Hepatocyte (in vitro differentiated cells): ENCODE measurements around the gene SART3. TPM values are rescaled to one million over a fixed set of nuclear protein-coding genes. Genes with fewer than 3 reads are reported as not detected.

Source experiments
- DNase-seq: peaks from one replicate; pipeline ENCODE4 v3.0.0-alpha.2; 2016; ENCODE audit warnings: low spot score
- H2AFZ ChIP-seq: fragments of 200-600 bp; sonication (generic); 2 replicates; pipeline ENCODE4 v1.6.0; 2016; ENCODE audit warnings: antibody characterized with exemption, mild to moderate bottlenecking
- H3K27ac ChIP-seq: fragments of 200-600 bp; sonication (generic); 2 replicates; pipeline ENCODE4 v1.5.1; 2016; ENCODE audit warnings: mild to moderate bottlenecking
- H3K27me3 ChIP-seq: fragments of 200-600 bp; sonication (generic); 2 replicates; pipeline ENCODE4 v1.6.1; 2016
- H3K36me3 ChIP-seq: fragments of 200-600 bp; sonication (generic); replicated peaks from 2 replicates; pipeline ENCODE4 v1.5.1; 2016; ENCODE audit warnings: low read depth; ENCODE audit not compliant: insufficient read depth
- H3K4me1 ChIP-seq: fragments of 200-600 bp; sonication (generic); 2 replicates; pipeline ENCODE4 v1.5.1; 2016; ENCODE audit warnings: mild to moderate bottlenecking, moderate library complexity; ENCODE audit not compliant: insufficient read depth
- H3K4me2 ChIP-seq: fragments of 200-600 bp; sonication (generic); 2 replicates; pipeline ENCODE4 v1.6.0; 2016
- H3K4me3 ChIP-seq: fragments of 200-600 bp; sonication (generic); 2 replicates; pipeline ENCODE4 v1.5.1; 2016; ENCODE audit warnings: mild to moderate bottlenecking
- H3K79me2 ChIP-seq: fragments of 200-600 bp; sonication (generic); 2 replicates; pipeline ENCODE4 v1.6.0; 2017; ENCODE audit warnings: mild to moderate bottlenecking
- H3K9me2 ChIP-seq: fragments of 200-600 bp; sonication (generic); replicated peaks from 2 replicates; pipeline ENCODE4 v1.6.0; 2017; ENCODE audit warnings: mild to moderate bottlenecking; ENCODE audit not compliant: insufficient read depth
- H3K9me3 ChIP-seq: fragments of 200-600 bp; sonication (generic); 2 replicates; pipeline ENCODE4 v1.5.1; 2016; ENCODE audit warnings: low read depth, mild to moderate bottlenecking
- H4K20me1 ChIP-seq: fragments of 200-600 bp; sonication (generic); 2 replicates; pipeline ENCODE4 v1.6.0; 2016; ENCODE audit warnings: mild to moderate bottlenecking; ENCODE audit not compliant: insufficient read depth, poor library complexity, severe bottlenecking
- EZH2 ChIP-seq: fragments of 200-600 bp; sonication (generic); IDR thresholded peaks from 2 replicates; pipeline ENCODE4 v1.6.1; 2016; ENCODE audit warnings: antibody characterized with exemption, mild to moderate bottlenecking, borderline replicate concordance
- EZH2phosphoT487 ChIP-seq: fragments of 200-600 bp; sonication (generic); IDR thresholded peaks from one replicate; pipeline ENCODE4 v1.6.1; 2018; ENCODE audit warnings: antibody characterized with exemption, mild to moderate bottlenecking, low read depth, moderate library complexity; ENCODE audit not compliant: unreplicated experiment, severe bottlenecking
- WGBS: methylation state at CpG from one replicate; pipeline ENCODE4 v1.1.6; 2016; ENCODE audit warnings: low lambda C conversion rate; ENCODE audit errors: missing lambda C conversion rate; 5-methylcytosine and 5-hydroxymethylcytosine counted together
- polyA plus RNA-seq: library from polyadenylated mRNA; unstranded; fragments of >200 nt; fragmentation: Nextera tagmentation; extraction: Ambion mirVana; gene quantifications from 2 replicates; pipeline ENCODE4 v1.2.1, GENCODE V29; 2016
- total RNA-seq: library from RNA; depleted of rRNA; stranded (reverse); fragments of >200 nt; gene quantifications from 2 replicates; pipeline ENCODE4 v1.2.3, GENCODE V29; 2014
- TF ChIP-seq, protein P1 (sequence below): fragments of 200-600 bp; sonication (generic); IDR thresholded peaks from 2 replicates; pipeline ENCODE4 v1.5.1; 2016; ENCODE audit warnings: antibody characterized with exemption, mild to moderate bottlenecking; ENCODE audit not compliant: poor library complexity

The SART3 gene
- total and polyA plus RNA-seq, 2 experiments from 2014 or later = 25.0 to 60.4 TPM

- no peaks in the 10 kb centered on the region for H3K36me3 ChIP-seq
- H3K4me1 ChIP-seq = peaks cover 8% of the 10 kb centered on the region
- WGBS = 95% methylated on average over 7 of the region's 7 CpGs
- no peak overlapping the region for H3K27ac ChIP-seq
- H2AFZ ChIP-seq = no peak overlapping the region
- H4K20me1 ChIP-seq = no peaks in the 10 kb centered on the region
- H3K9me2 ChIP-seq = no peaks in the 10 kb centered on the region
- H3K79me2 ChIP-seq = peaks cover 39% of the 10 kb centered on the region
- peak overlapping the region; percentile 82 for H3K4me2 ChIP-seq
- H3K27me3 ChIP-seq = no peaks in the 10 kb centered on the region
- no peaks in the 10 kb centered on the region for H3K9me3 ChIP-seq
- DNase-seq = no peak
- TF ChIP-seq, protein P1, sequence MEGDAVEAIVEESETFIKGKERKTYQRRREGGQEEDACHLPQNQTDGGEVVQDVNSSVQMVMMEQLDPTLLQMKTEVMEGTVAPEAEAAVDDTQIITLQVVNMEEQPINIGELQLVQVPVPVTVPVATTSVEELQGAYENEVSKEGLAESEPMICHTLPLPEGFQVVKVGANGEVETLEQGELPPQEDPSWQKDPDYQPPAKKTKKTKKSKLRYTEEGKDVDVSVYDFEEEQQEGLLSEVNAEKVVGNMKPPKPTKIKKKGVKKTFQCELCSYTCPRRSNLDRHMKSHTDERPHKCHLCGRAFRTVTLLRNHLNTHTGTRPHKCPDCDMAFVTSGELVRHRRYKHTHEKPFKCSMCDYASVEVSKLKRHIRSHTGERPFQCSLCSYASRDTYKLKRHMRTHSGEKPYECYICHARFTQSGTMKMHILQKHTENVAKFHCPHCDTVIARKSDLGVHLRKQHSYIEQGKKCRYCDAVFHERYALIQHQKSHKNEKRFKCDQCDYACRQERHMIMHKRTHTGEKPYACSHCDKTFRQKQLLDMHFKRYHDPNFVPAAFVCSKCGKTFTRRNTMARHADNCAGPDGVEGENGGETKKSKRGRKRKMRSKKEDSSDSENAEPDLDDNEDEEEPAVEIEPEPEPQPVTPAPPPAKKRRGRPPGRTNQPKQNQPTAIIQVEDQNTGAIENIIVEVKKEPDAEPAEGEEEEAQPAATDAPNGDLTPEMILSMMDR = no peak
- TF ChIP-seq EZH2phosphoT487 (no peak), EZH2 (no peak)
- H3K4me3 ChIP-seq = no peak overlapping the region
Observed at GRCh38 chr12:108594960-108595710, 34.2 kb upstream of the SART3 start.

GRCh38 chr12:108594323-108594903 is 33.4 kb upstream of the SART3 start:
- no peak for DNase-seq
- Histone ChIP-seq H3K27me3 (no peaks in the 10 kb centered on the region), H3K79me2 (peaks cover 39% of the 10 kb centered on the region), H3K4me3 (no peak overlapping the region), H3K9me2 (no peaks in the 10 kb centered on the region), H4K20me1 (no peaks in the 10 kb centered on the region), H3K9me3 (no peaks in the 10 kb centered on the region), H3K4me1 (peaks cover 16% of the 10 kb centered on the region), H2AFZ (no peak overlapping the region), H3K27ac (no peak overlapping the region), H3K4me2 (peak overlapping the region; percentile 82), H3K36me3 (no peaks in the 10 kb centered on the region)
- WGBS = 97% methylated on average over 10 of the region's 10 CpGs
- TF ChIP-seq EZH2 (no peak), EZH2phosphoT487 (no peak)
- TF ChIP-seq, protein P1 = no peak

DNA sequence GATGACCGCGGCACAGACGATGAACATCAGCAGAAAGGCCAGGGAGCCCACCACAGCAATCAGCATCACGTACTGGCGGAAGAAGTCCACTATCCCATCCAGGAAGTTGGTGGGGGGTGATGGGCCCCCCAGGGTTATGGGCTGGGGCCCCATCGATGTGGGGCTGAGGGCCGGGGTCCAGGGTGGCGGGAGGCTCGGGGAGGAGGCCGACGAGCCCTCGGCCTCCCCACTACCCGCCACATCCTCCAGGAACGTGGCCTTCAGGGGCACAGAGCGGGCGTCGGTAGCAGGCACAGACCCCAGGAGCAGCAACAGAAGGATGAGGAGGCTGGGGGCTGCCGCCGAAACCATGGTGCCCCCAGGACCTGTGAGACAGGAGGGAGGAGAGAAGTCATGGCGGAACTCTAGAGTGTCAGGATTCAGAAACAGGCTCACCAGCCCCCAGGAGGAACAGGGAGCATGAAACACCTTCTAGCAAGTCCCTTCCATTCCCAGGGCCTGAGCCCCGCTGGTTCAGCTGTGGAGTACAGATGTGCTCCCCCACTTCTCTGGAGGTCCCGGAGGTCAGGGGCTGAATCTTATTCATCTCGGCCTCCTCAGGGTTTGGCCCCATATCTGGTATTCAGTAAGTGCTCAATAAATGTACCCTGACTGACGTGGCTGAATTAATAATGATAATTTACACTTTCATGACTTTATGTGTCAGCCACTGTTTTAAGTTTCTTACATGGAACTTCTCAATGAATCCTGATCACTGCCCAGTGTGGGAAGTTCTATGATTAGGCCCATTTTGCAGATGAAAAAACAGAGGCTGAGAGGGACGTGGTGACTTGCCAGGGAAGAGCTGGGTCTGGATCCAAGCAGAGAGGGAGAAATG is 31.3 kb upstream of the SART3 start:
- Histone ChIP-seq H3K27ac (no peak overlapping the region), H3K4me3 (no peak overlapping the region), H3K9me2 (no peaks in the 10 kb centered on the region), H3K36me3 (no peaks in the 10 kb centered on the region), H3K79me2 (peaks cover 24% of the 10 kb centered on the region), H4K20me1 (no peaks in the 10 kb centered on the region), H3K4me1 (peaks cover 21% of the 10 kb centered on the region), H3K27me3 (no peaks in the 10 kb centered on the region), H3K9me3 (no peaks in the 10 kb centered on the region), H3K4me2 (no peak overlapping the region), H2AFZ (no peak overlapping the region)
- TF ChIP-seq EZH2phosphoT487 = no peak
- TF ChIP-seq, protein P1 = no peak
- TF ChIP-seq EZH2 = no peak
- 97% methylated on average over 23 of the region's 25 CpGs for WGBS
- DNase-seq = no peak
